ENCODE results near the gene AUTS2. TPM values are rescaled to one million over a fixed set of nuclear protein-coding genes. Genes with fewer than 3 reads are reported as not detected.

AUTS2 gene
- total RNA-seq, 1 donor from 2014 or later = 56.0 TPM

GRCh38 chr7:69762821-69763352, 164.6 kb downstream of the AUTS2 start:
- intact Hi-C loops (cut with DNase I) = no loop called here
- ATAC-seq (no peak), DNase-seq (no peak)
- Histone ChIP-seq H3K27me3 (no peaks in the 10 kb centered on the region), H3K4me3 (no peak overlapping the region), H3K36me3 (no peaks in the 10 kb centered on the region), H3K4me1 (no peaks in the 10 kb centered on the region), H3K9me3 (no peaks in the 10 kb centered on the region), H3K27ac (no peak overlapping the region)
- no peak for TF ChIP-seq CTCF (IDR thresholded peaks at IDR 0.05)

GRCh38 chr7:69763513-69763912, 165.2 kb downstream of the AUTS2 start:
- DNase-seq = no peak
- Histone ChIP-seq H3K36me3 (no peaks in the 10 kb centered on the region), H3K9me3 (no peaks in the 10 kb centered on the region), H3K27me3 (no peaks in the 10 kb centered on the region), H3K4me1 (no peaks in the 10 kb centered on the region), H3K4me3 (no peak overlapping the region), H3K27ac (no peak overlapping the region)
- ATAC-seq = no peak
- intact Hi-C loops (cut with DNase I) = no loop called here
- TF ChIP-seq CTCF (IDR thresholded peaks at IDR 0.05) = no peak

- Histone ChIP-seq H3K4me1 (no peaks in the 10 kb centered on the region), H3K27me3 (no peaks in the 10 kb centered on the region), H3K27ac (no peak overlapping the region), H3K4me3 (no peak overlapping the region), H3K36me3 (no peaks in the 10 kb centered on the region), H3K9me3 (no peaks in the 10 kb centered on the region)
- DNase-seq = no peak
- intact Hi-C loops (cut with DNase I) = no loop called here
- no peak for ATAC-seq
- no peak for TF ChIP-seq CTCF (IDR thresholded peaks at IDR 0.05)
Observed at GRCh38 chr7:69764147-69764546, 165.9 kb downstream of the AUTS2 start.

GRCh38 chr7:69764681-69765080, 166.4 kb downstream of the AUTS2 start:
- Histone ChIP-seq H3K36me3 (no peaks in the 10 kb centered on the region), H3K27me3 (no peaks in the 10 kb centered on the region), H3K9me3 (no peaks in the 10 kb centered on the region), H3K27ac (no peak overlapping the region), H3K4me3 (no peak overlapping the region), H3K4me1 (no peaks in the 10 kb centered on the region)
- no peak for TF ChIP-seq CTCF (IDR thresholded peaks at IDR 0.05)
- intact Hi-C loops (cut with DNase I) = no loop called here
- ATAC-seq = no peak
- no peak for DNase-seq

- Histone ChIP-seq H3K36me3 (no peaks in the 10 kb centered on the region), H3K4me1 (no peaks in the 10 kb centered on the region), H3K27ac (no peak overlapping the region), H3K4me3 (no peak overlapping the region), H3K9me3 (no peaks in the 10 kb centered on the region), H3K27me3 (no peaks in the 10 kb centered on the region)
- DNase-seq (no peak), ATAC-seq (no peak)
- no peak for TF ChIP-seq CTCF (IDR thresholded peaks at IDR 0.05)
- intact Hi-C loops (cut with DNase I) = no loop called here
Observed at GRCh38 chr7:69765879-69766278, 167.6 kb downstream of the AUTS2 start.

- Histone ChIP-seq H3K27ac (no peak overlapping the region), H3K9me3 (no peaks in the 10 kb centered on the region), H3K27me3 (no peaks in the 10 kb centered on the region), H3K4me3 (no peak overlapping the region), H3K4me1 (no peaks in the 10 kb centered on the region), H3K36me3 (no peaks in the 10 kb centered on the region)
- no peak for DNase-seq
- no peak for ATAC-seq
- intact Hi-C loops (cut with DNase I) = no loop called here
- no peak for TF ChIP-seq CTCF (IDR thresholded peaks at IDR 0.05)
Observed at GRCh38 chr7:69768986-69769595, 170.8 kb downstream of the AUTS2 start.
